HCT116 (cell line): Measurements from ENCODE around the gene TREML1. TPM values are rescaled to one million over a fixed set of nuclear protein-coding genes. Genes with fewer than 3 reads are reported as not detected.

Experiments
- ATAC-seq: fragments of 200-7000 bp; cut with Tn5 transposase; 2 replicates; pipeline ENCODE4 v1.9.1; 2020; ENCODE audit warnings: mild to moderate bottlenecking, moderate library complexity
- BruUV-seq: library from RNA; stranded (reverse); fragments of 400-500 nt; replicated peaks from 2 replicates; lab custom pipeline; 2021; lab: Mats Ljungman, UMichigan
- CTCF ChIA-PET: fragments of 300-600 bp; sonication (Branson Sonifier 250); formaldehyde crosslinking; loops from one replicate; lab custom pipeline; 2021; ENCODE audit warnings: antibody characterized with exemption; lab: Charles Lee
- POLR2A ChIA-PET: fragments of 300-600, 350-600 bp; sonication (Branson Sonifier 250); formaldehyde crosslinking; loops from one replicate; lab custom pipeline; 2021; ENCODE audit warnings: antibody characterized with exemption; lab: Charles Lee
- RAD21 ChIA-PET, 2 experiments: fragments of 300-600 bp; sonication (Branson Sonifier 250); formaldehyde crosslinking; loops; one replicate each; lab custom pipeline; 2023; ENCODE audit warnings: low total read pairs in 2 of 2; ENCODE audit not compliant: uncharacterized antibody in 2 of 2, unreplicated experiment in 2 of 2, low non-redundant PET in 1 of 2; lab: Charles Lee
- DNase-seq: peaks from one replicate; pipeline ENCODE4 v3.0.0-alpha.2; 2010; ENCODE audit warnings: low read depth, low spot score
- H2AFZ ChIP-seq: fragments of 200-600 bp; shearing (Covaris generic), sonication (generic); 2 replicates; pipeline ENCODE4 v1.6.1; 2017; ENCODE audit warnings: low read depth, mixed run types, mixed read lengths, antibody characterized with exemption, low read length; ENCODE audit not compliant: poor library complexity, severe bottlenecking
- H3K27ac ChIP-seq: 2 replicates; pipeline ENCODE4 v1.5.1; 2012; ENCODE audit warnings: low read depth, low read length
- H3K27me3 ChIP-seq: fragments of 200-600 bp; sonication (generic); 2 replicates; pipeline ENCODE4 v1.6.1; 2016; ENCODE audit warnings: mixed run types, low read length, mixed read lengths; ENCODE audit not compliant: insufficient read depth
- H3K36me3 ChIP-seq, 2 experiments: fragments of 200-500 bp in 1 of 2; fragments of 200-600 bp in 1 of 2; sonication (Bioruptor generic) in 1 of 2; sonication (generic) in 1 of 2; 2 replicates each; pipeline versions ENCODE4 v1.5.1 to v1.6.1; 2014 to 2016; ENCODE audit warnings: low read length in 2 of 2, inconsistent platforms in 1 of 2, mixed read lengths in 1 of 2, mixed run types in 1 of 2; ENCODE audit not compliant: insufficient read depth in 2 of 2, control insufficient read depth in 1 of 2
- H3K4me1 ChIP-seq, 2 experiments: fragments of 200-600 bp in 1 of 2; sonication (generic) in 1 of 2; 2 replicates each; pipeline versions ENCODE4 v1.5.1 to v1.6.1; 2012 to 2017; ENCODE audit warnings: low read length in 2 of 2, inconsistent platforms in 1 of 2, mild to moderate bottlenecking in 1 of 2, mixed read lengths in 1 of 2, mixed run types in 1 of 2, moderate library complexity in 1 of 2; ENCODE audit not compliant: insufficient read depth in 2 of 2, control insufficient read depth in 1 of 2
- H3K4me2 ChIP-seq: fragments of 200-600 bp; sonication (generic); 2 replicates; pipeline ENCODE4 v1.6.1; 2017; ENCODE audit warnings: mixed run types, low read length, mixed read lengths
- H3K4me3 ChIP-seq, 2 experiments: fragments of 200-600 bp in 1 of 2; sonication (generic) in 1 of 2; replicated peaks in 1 of 2; 2 replicates each; pipeline ENCODE4 v1.5.1; 2011 to 2016; ENCODE audit warnings: low read length in 2 of 2, control low read depth in 1 of 2, low read depth in 1 of 2, mild to moderate bottlenecking in 1 of 2, mixed read lengths in 1 of 2, mixed run types in 1 of 2
- H3K79me2 ChIP-seq: fragments of 200-600 bp; sonication (generic); 2 replicates; pipeline ENCODE4 v1.6.1; 2017; ENCODE audit warnings: mild to moderate bottlenecking, mixed run types, low read length, moderate library complexity, mixed read lengths; ENCODE audit not compliant: insufficient read depth
- H3K9ac ChIP-seq: fragments of 200-600 bp; sonication (generic); 2 replicates; pipeline ENCODE4 v1.6.1; 2016; ENCODE audit warnings: low read length, mixed read lengths
- H3K9me2 ChIP-seq: fragments of 200-600 bp; sonication (generic), shearing (Covaris generic); 2 replicates; pipeline ENCODE4 v1.6.1; 2017; ENCODE audit warnings: mixed run types, mild to moderate bottlenecking, moderate library complexity; ENCODE audit not compliant: insufficient read depth
- H3K9me3 ChIP-seq, 2 experiments: fragments of 200-500 bp in 1 of 2; fragments of 200-600 bp in 1 of 2; sonication (Bioruptor generic) in 1 of 2; sonication (generic) in 1 of 2; 2 replicates each; pipeline ENCODE4 v1.6.1; 2014 to 2017; ENCODE audit warnings: low read length in 2 of 2, mixed read lengths in 2 of 2, inconsistent platforms in 1 of 2, low read depth in 1 of 2, mild to moderate bottlenecking in 1 of 2, mixed run types in 1 of 2, moderate library complexity in 1 of 2; ENCODE audit not compliant: control insufficient read depth in 1 of 2, insufficient read depth in 1 of 2
- H4K20me1 ChIP-seq: fragments of 200-600 bp; sonication (generic), shearing (Covaris generic); 2 replicates; pipeline ENCODE4 v1.6.1; 2017; ENCODE audit warnings: mixed run types, mild to moderate bottlenecking, moderate library complexity; ENCODE audit not compliant: insufficient read depth
- ATF3 ChIP-seq: IDR thresholded peaks from 2 replicates; pipeline ENCODE4 v1.6.1; 2012
- CBX3 ChIP-seq: IDR thresholded peaks from 2 replicates; pipeline ENCODE4 v1.6.1; 2012; ENCODE audit warnings: low read depth
- CEBPB ChIP-seq: IDR thresholded peaks from 2 replicates; pipeline ENCODE4 v1.6.1; 2012; ENCODE audit warnings: low read depth
- CTCF ChIP-seq, 3 experiments: fragments of 200-600 bp in 1 of 3; sonication (generic) in 1 of 3; IDR thresholded peaks in 2 of 3; conservative IDR thresholded peaks in 1 of 3; 2 replicates each; pipeline ENCODE4 v1.5.1; 2012 to 2017; ENCODE audit warnings: low read depth in 2 of 3, low read length in 2 of 3, antibody characterized with exemption in 1 of 3, borderline replicate concordance in 1 of 3, control low read depth in 1 of 3, mild to moderate bottlenecking in 1 of 3, mixed read lengths in 1 of 3, mixed run types in 1 of 3, moderate library complexity in 1 of 3; ENCODE audit not compliant: insufficient read depth in 1 of 3
- EZH2 ChIP-seq: fragments of 200-600 bp; sonication (generic); IDR thresholded peaks from 2 replicates; pipeline ENCODE4 v1.6.1; 2017; ENCODE audit warnings: antibody characterized with exemption, mixed run types
- EZH2phosphoT487 ChIP-seq: fragments of 200-600 bp; IDR thresholded peaks from 2 replicates; pipeline ENCODE4 v1.6.1; 2018; ENCODE audit warnings: antibody characterized with exemption, borderline replicate concordance
- RAD21 ChIP-seq: IDR thresholded peaks from 2 replicates; pipeline ENCODE4 v1.6.1; 2012; ENCODE audit warnings: low read depth, mild to moderate bottlenecking
- SRF ChIP-seq: IDR thresholded peaks from 2 replicates; pipeline ENCODE4 v1.6.1; 2012; ENCODE audit warnings: low read depth
- TCF7L2 ChIP-seq: IDR thresholded peaks from 2 replicates; pipeline ENCODE4 v1.7.0; 2011; ENCODE audit warnings: borderline replicate concordance, inconsistent platforms; ENCODE audit not compliant: insufficient read depth, insufficient read length; ENCODE audit errors: extremely low read depth
- YY1 ChIP-seq: IDR thresholded peaks from 2 replicates; pipeline ENCODE4 v1.6.1; 2011; ENCODE audit warnings: low read length, low read depth, moderate library complexity, mild to moderate bottlenecking; ENCODE audit not compliant: insufficient replicate concordance; ENCODE audit errors: extremely low read depth
- ZFX ChIP-seq: fragments of 450-650 bp; IDR thresholded peaks from 2 replicates; pipeline ENCODE4 v1.6.1; 2017
- ZNF274 ChIP-seq: fragments of 200-500 bp; sonication (Bioruptor generic); IDR thresholded peaks from 2 replicates; pipeline ENCODE4 v1.6.1; 2014; ENCODE audit warnings: mild to moderate bottlenecking, low read depth, low read length, inconsistent platforms
- intact Hi-C: fragments of 100-400 bp; cut with micrococcal nuclease; formaldehyde crosslinking; loops from 2 replicates; pipeline ENCODE4 v1.10.0; 2022
- total RNA-seq: library from RNA; stranded (reverse); gene quantifications from one replicate; pipeline ENCODE4 v1.2.1, GENCODE V29; 2021; ENCODE audit not compliant: unreplicated experiment
- TF ChIP-seq, protein P1 (sequence below): IDR thresholded peaks from 2 replicates; pipeline ENCODE4 v1.6.1; 2012; ENCODE audit warnings: low read depth

The TREML1 gene
- total RNA-seq, 1 experiment from 2014 or later = not detected

- POLR2A ChIA-PET = no interaction called here
- Histone ChIP-seq H3K9me2 (no peaks in the 10 kb centered on the region), H3K4me3 (no peak overlapping the region), H3K4me1 (no peaks in the 10 kb centered on the region), H2AFZ (no peak overlapping the region), H4K20me1 (no peaks in the 10 kb centered on the region), H3K9ac (no peak overlapping the region), H3K36me3 (no peaks in the 10 kb centered on the region), H3K79me2 (no peaks in the 10 kb centered on the region), H3K4me2 (no peak overlapping the region), H3K9me3 (no peaks in the 10 kb centered on the region), H3K27ac (no peak overlapping the region), H3K27me3 (no peaks in the 10 kb centered on the region)
- TF ChIP-seq, protein P1, sequence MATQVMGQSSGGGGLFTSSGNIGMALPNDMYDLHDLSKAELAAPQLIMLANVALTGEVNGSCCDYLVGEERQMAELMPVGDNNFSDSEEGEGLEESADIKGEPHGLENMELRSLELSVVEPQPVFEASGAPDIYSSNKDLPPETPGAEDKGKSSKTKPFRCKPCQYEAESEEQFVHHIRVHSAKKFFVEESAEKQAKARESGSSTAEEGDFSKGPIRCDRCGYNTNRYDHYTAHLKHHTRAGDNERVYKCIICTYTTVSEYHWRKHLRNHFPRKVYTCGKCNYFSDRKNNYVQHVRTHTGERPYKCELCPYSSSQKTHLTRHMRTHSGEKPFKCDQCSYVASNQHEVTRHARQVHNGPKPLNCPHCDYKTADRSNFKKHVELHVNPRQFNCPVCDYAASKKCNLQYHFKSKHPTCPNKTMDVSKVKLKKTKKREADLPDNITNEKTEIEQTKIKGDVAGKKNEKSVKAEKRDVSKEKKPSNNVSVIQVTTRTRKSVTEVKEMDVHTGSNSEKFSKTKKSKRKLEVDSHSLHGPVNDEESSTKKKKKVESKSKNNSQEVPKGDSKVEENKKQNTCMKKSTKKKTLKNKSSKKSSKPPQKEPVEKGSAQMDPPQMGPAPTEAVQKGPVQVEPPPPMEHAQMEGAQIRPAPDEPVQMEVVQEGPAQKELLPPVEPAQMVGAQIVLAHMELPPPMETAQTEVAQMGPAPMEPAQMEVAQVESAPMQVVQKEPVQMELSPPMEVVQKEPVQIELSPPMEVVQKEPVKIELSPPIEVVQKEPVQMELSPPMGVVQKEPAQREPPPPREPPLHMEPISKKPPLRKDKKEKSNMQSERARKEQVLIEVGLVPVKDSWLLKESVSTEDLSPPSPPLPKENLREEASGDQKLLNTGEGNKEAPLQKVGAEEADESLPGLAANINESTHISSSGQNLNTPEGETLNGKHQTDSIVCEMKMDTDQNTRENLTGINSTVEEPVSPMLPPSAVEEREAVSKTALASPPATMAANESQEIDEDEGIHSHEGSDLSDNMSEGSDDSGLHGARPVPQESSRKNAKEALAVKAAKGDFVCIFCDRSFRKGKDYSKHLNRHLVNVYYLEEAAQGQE = no peak
- no peak for TF ChIP-seq TCF7L2
- RAD21 ChIA-PET = no interaction called here
- CTCF ChIA-PET = interaction anchor here (1.0 kb wide), 1 partner anchor 71 kb away, joined by 3 read pairs; no protein-coding TSS in a partner anchor
- no TSS peak for BruUV-seq
- DNase-seq = no peak
- intact Hi-C loops = no loop called here
- ATAC-seq = no peak
These were observed 43.1 kb downstream of the TREML1 start for GRCh38 chr6:41111017-41111416.

DNA sequence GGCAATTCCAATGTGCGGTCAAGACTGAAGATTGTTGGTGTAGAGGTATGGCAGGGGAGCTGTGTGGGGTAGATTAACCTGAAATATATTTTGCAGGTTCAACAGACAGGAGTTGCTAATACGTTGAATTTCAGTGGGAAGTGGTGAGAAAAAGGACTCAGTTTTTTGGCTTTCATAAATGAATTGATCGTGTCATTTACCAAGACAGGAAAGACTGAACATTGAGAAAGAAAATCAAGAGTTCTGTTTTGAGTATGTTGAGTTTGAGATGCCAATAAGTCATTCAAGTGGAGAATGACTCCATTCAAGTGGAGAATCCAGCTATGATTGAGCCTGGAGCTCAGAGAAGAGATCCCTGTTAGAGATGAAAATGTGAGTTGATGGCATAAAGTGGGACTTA is 50.3 kb downstream of the TREML1 start:
- no peak overlapping the region for H2AFZ ChIP-seq
- TF ChIP-seq CEBPB (no peak), ATF3 (no peak), EZH2 (no peak), ZFX (no peak), YY1 (no peak), SRF (no peak), EZH2phosphoT487 (no peak), TCF7L2 (no peak), ZNF274 (no peak), RAD21 (no peak), CTCF (IDR thresholded peaks at IDR 0.05 in 2 of 3, conservative IDR thresholded peaks at IDR 0.05 in 1 of 3; ENCODE audit: borderline replicate concordance in 1 of 3, insufficient read depth in 1 of 3, low read depth in 2 of 3, low read length in 2 of 3) (no peak), CBX3 (no peak)
- ATAC-seq = no peak

More for the DNA sequence above, 50.3 kb downstream of the TREML1 start:
- no peak for DNase-seq
- H3K27ac ChIP-seq = no peak overlapping the region
- H4K20me1 ChIP-seq = no peaks in the 10 kb centered on the region
- no peaks in the 10 kb centered on the region for H3K9me3 ChIP-seq
- POLR2A ChIA-PET = no interaction called here
- CTCF ChIA-PET = no interaction called here
- H3K79me2 ChIP-seq = no peaks in the 10 kb centered on the region
- BruUV-seq = no TSS peak
- H3K4me3 ChIP-seq = no peak overlapping the region
- no peaks in the 10 kb centered on the region for H3K9me2 ChIP-seq
- peaks cover 6 to 15% of the 10 kb centered on the region in 2 experiments; a peak in 3 of 4 replicates for H3K36me3 ChIP-seq
- H3K9ac ChIP-seq = no peak overlapping the region
- no peaks in the 10 kb centered on the region for H3K4me1 ChIP-seq
- no peaks in the 10 kb centered on the region for H3K27me3 ChIP-seq
- intact Hi-C loops = no loop called here
- RAD21 ChIA-PET = no interaction called here
- H3K4me2 ChIP-seq = no peak overlapping the region
